Measurements from ENCODE around the gene ISCA2.

ISCA2 gene

GRCh38 chr14:74510959-74511409, 17.4 kb downstream of the ISCA2 start:
- Histone ChIP-seq H3K27me3 (ENCODE audit: control insufficient read depth, insufficient read depth, low read length) (no peaks in the 10 kb centered on the region), H3K4me1 (ENCODE audit: control insufficient read depth, low read depth, low read length) (peaks cover 32% of the 10 kb centered on the region), H3K36me3 (ENCODE audit: control insufficient read depth, low read depth, low read length) (no peaks in the 10 kb centered on the region), H3K9me3 (ENCODE audit: control insufficient read depth, low read depth, low read length) (no peaks in the 10 kb centered on the region), H3K4me3 (ENCODE audit: low read length) (no peak overlapping the region), H3K27ac (ENCODE audit: low read length) (no peak overlapping the region), H3K9ac (ENCODE audit: low read length) (no peak overlapping the region)

- no peak overlapping the region for H3K27ac ChIP-seq (ENCODE audit: low read length)
- H3K4me3 ChIP-seq (ENCODE audit: low read length), result no peak overlapping the region
- no peaks in the 10 kb centered on the region for H3K9me3 ChIP-seq (ENCODE audit: control insufficient read depth, low read depth, low read length)
- no peaks in the 10 kb centered on the region for H3K36me3 ChIP-seq (ENCODE audit: control insufficient read depth, low read depth, low read length)
- H3K27me3 ChIP-seq (ENCODE audit: control insufficient read depth, insufficient read depth, low read length), result no peaks in the 10 kb centered on the region
- H3K4me1 ChIP-seq (ENCODE audit: control insufficient read depth, low read depth, low read length), result peaks cover 39% of the 10 kb centered on the region
- H3K9ac ChIP-seq (ENCODE audit: low read length), result no peak overlapping the region
These were observed 18.6 kb downstream of the ISCA2 start for GRCh38 chr14:74511966-74512830.

- H3K9me3 ChIP-seq (ENCODE audit: control insufficient read depth, low read depth, low read length), result no peaks in the 10 kb centered on the region
- no peak overlapping the region for H3K9ac ChIP-seq (ENCODE audit: low read length)
- H3K36me3 ChIP-seq (ENCODE audit: control insufficient read depth, low read depth, low read length), result no peaks in the 10 kb centered on the region
- no peak overlapping the region for H3K27ac ChIP-seq (ENCODE audit: low read length)
- H3K4me3 ChIP-seq (ENCODE audit: low read length), result no peak overlapping the region
- H3K4me1 ChIP-seq (ENCODE audit: control insufficient read depth, low read depth, low read length), result peaks cover 31% of the 10 kb centered on the region
- no peaks in the 10 kb centered on the region for H3K27me3 ChIP-seq (ENCODE audit: control insufficient read depth, insufficient read depth, low read length)
These were observed 20.9 kb downstream of the ISCA2 start for GRCh38 chr14:74514471-74514941.

GRCh38 chr14:74515891-74516412, 22.4 kb downstream of the ISCA2 start:
- H3K9me3 ChIP-seq (ENCODE audit: control insufficient read depth, low read depth, low read length), result no peaks in the 10 kb centered on the region
- H3K27me3 ChIP-seq (ENCODE audit: control insufficient read depth, insufficient read depth, low read length), result no peaks in the 10 kb centered on the region
- peaks cover 22% of the 10 kb centered on the region for H3K4me1 ChIP-seq (ENCODE audit: control insufficient read depth, low read depth, low read length)
- H3K9ac ChIP-seq (ENCODE audit: low read length), result no peak overlapping the region
- H3K27ac ChIP-seq (ENCODE audit: low read length), result no peak overlapping the region
- no peaks in the 10 kb centered on the region for H3K36me3 ChIP-seq (ENCODE audit: control insufficient read depth, low read depth, low read length)
- H3K4me3 ChIP-seq (ENCODE audit: low read length), result no peak overlapping the region

GRCh38 chr14:74516451-74517160, 23.0 kb downstream of the ISCA2 start:
- peaks cover 19% of the 10 kb centered on the region for H3K4me1 ChIP-seq (ENCODE audit: control insufficient read depth, low read depth, low read length)
- H3K9ac ChIP-seq (ENCODE audit: low read length), result no peak overlapping the region
- H3K36me3 ChIP-seq (ENCODE audit: control insufficient read depth, low read depth, low read length), result no peaks in the 10 kb centered on the region
- no peak overlapping the region for H3K4me3 ChIP-seq (ENCODE audit: low read length)
- no peaks in the 10 kb centered on the region for H3K9me3 ChIP-seq (ENCODE audit: control insufficient read depth, low read depth, low read length)
- no peaks in the 10 kb centered on the region for H3K27me3 ChIP-seq (ENCODE audit: control insufficient read depth, insufficient read depth, low read length)
- no peak overlapping the region for H3K27ac ChIP-seq (ENCODE audit: low read length)

GRCh38 chr14:74517731-74518130, 24.2 kb downstream of the ISCA2 start:
- H3K27me3 ChIP-seq (ENCODE audit: control insufficient read depth, insufficient read depth, low read length), result no peaks in the 10 kb centered on the region
- peaks cover 19% of the 10 kb centered on the region for H3K4me1 ChIP-seq (ENCODE audit: control insufficient read depth, low read depth, low read length)
- H3K4me3 ChIP-seq (ENCODE audit: low read length), result no peak overlapping the region
- H3K36me3 ChIP-seq (ENCODE audit: control insufficient read depth, low read depth, low read length), result no peaks in the 10 kb centered on the region
- H3K27ac ChIP-seq (ENCODE audit: low read length), result no peak overlapping the region
- H3K9me3 ChIP-seq (ENCODE audit: control insufficient read depth, low read depth, low read length), result no peaks in the 10 kb centered on the region
- H3K9ac ChIP-seq (ENCODE audit: low read length), result no peak overlapping the region

- H3K27ac ChIP-seq (ENCODE audit: low read length), result no peak overlapping the region
- peaks cover 19% of the 10 kb centered on the region for H3K4me1 ChIP-seq (ENCODE audit: control insufficient read depth, low read depth, low read length)
- H3K9me3 ChIP-seq (ENCODE audit: control insufficient read depth, low read depth, low read length), result no peaks in the 10 kb centered on the region
- no peaks in the 10 kb centered on the region for H3K36me3 ChIP-seq (ENCODE audit: control insufficient read depth, low read depth, low read length)
- no peaks in the 10 kb centered on the region for H3K27me3 ChIP-seq (ENCODE audit: control insufficient read depth, insufficient read depth, low read length)
- H3K9ac ChIP-seq (ENCODE audit: low read length), result no peak overlapping the region
- no peak overlapping the region for H3K4me3 ChIP-seq (ENCODE audit: low read length)
These were observed 24.7 kb downstream of the ISCA2 start for GRCh38 chr14:74518221-74518620.

GRCh38 chr14:74519316-74520074, 25.9 kb downstream of the ISCA2 start:
- H3K4me1 ChIP-seq (ENCODE audit: control insufficient read depth, low read depth, low read length), result peaks cover 12% of the 10 kb centered on the region
- no peak overlapping the region for H3K9ac ChIP-seq (ENCODE audit: low read length)
- H3K9me3 ChIP-seq (ENCODE audit: control insufficient read depth, low read depth, low read length), result no peaks in the 10 kb centered on the region
- no peak overlapping the region for H3K27ac ChIP-seq (ENCODE audit: low read length)
- H3K36me3 ChIP-seq (ENCODE audit: control insufficient read depth, low read depth, low read length), result no peaks in the 10 kb centered on the region
- no peak overlapping the region for H3K4me3 ChIP-seq (ENCODE audit: low read length)
- no peaks in the 10 kb centered on the region for H3K27me3 ChIP-seq (ENCODE audit: control insufficient read depth, insufficient read depth, low read length)

GRCh38 chr14:74521756-74522155, 28.2 kb downstream of the ISCA2 start:
- Histone ChIP-seq H3K4me3 (ENCODE audit: low read length) (no peak overlapping the region), H3K9me3 (ENCODE audit: control insufficient read depth, low read depth, low read length) (no peaks in the 10 kb centered on the region), H3K27ac (ENCODE audit: low read length) (no peak overlapping the region), H3K4me1 (ENCODE audit: control insufficient read depth, low read depth, low read length) (peaks cover 4% of the 10 kb centered on the region), H3K27me3 (ENCODE audit: control insufficient read depth, insufficient read depth, low read length) (no peaks in the 10 kb centered on the region), H3K36me3 (ENCODE audit: control insufficient read depth, low read depth, low read length) (no peaks in the 10 kb centered on the region), H3K9ac (ENCODE audit: low read length) (no peak overlapping the region)

- Histone ChIP-seq H3K4me1 (ENCODE audit: control insufficient read depth, low read depth, low read length) (no peaks in the 10 kb centered on the region), H3K4me3 (ENCODE audit: low read length) (no peak overlapping the region), H3K27ac (ENCODE audit: low read length) (no peak overlapping the region), H3K9me3 (ENCODE audit: control insufficient read depth, low read depth, low read length) (no peaks in the 10 kb centered on the region), H3K9ac (ENCODE audit: low read length) (no peak overlapping the region), H3K27me3 (ENCODE audit: control insufficient read depth, insufficient read depth, low read length) (no peaks in the 10 kb centered on the region), H3K36me3 (ENCODE audit: control insufficient read depth, low read depth, low read length) (no peaks in the 10 kb centered on the region)
These were observed 29.2 kb downstream of the ISCA2 start for GRCh38 chr14:74522740-74523139.
